Activated CD4-positive, alpha-beta T cell treated with anti-CD3 and anti-CD28 coated beads for 48 hours (primary cell): ENCODE measurements around the gene HOXC10.
A peak's percentile ranks its signal among the peaks of the same experiment; 100 is the strongest.

Source experiments
- DNase-seq: peaks from one replicate; pipeline ENCODE4 v3.0.0-alpha.2; 2020

Gene HOXC10

GRCh38 chr12:53992377-53992889 is 7.5 kb downstream of the HOXC10 start:
- no peak for DNase-seq

GRCh38 chr12:53993162-53994008 is 8.4 kb downstream of the HOXC10 start:
- no peak for DNase-seq

GRCh38 chr12:53994009-53994263 is 9.0 kb downstream of the HOXC10 start:
- no peak for DNase-seq

- DNase-seq: no peak
Observed at GRCh38 chr12:53994264-53995001, 9.5 kb downstream of the HOXC10 start.

- peak; percentile 34 for DNase-seq
Observed at GRCh38 chr12:53995002-53995377, 10.0 kb downstream of the HOXC10 start.

GRCh38 chr12:53995378-53996239 is 10.7 kb downstream of the HOXC10 start:
- DNase-seq: peak; percentile 32

- no peak for DNase-seq
Observed at GRCh38 chr12:53996240-53997203, 11.6 kb downstream of the HOXC10 start.

- no peak for DNase-seq
Observed at GRCh38 chr12:53997204-53998109, 12.5 kb downstream of the HOXC10 start.

- DNase-seq: no peak
Observed at GRCh38 chr12:53998110-53998899, 13.4 kb downstream of the HOXC10 start.

GRCh38 chr12:53998900-53999236 is 13.9 kb downstream of the HOXC10 start:
- no peak for DNase-seq

- DNase-seq: peak; percentile 63
Observed at GRCh38 chr12:53999559-54000115, 14.7 kb downstream of the HOXC10 start.

GRCh38 chr12:54000116-54001114 is 15.5 kb downstream of the HOXC10 start, which contains the start of gene HOXC9:
TSS of gene HOXC9 (plus strand) at chr12:54000161. CDS start at chr12:54000189, 28 bp downstream.
- DNase-seq: no peak

GRCh38 chr12:54001283-54002187 is 16.6 kb downstream of the HOXC10 start:
- no peak for DNase-seq

GRCh38 chr12:54002278-54002914 is 17.4 kb downstream of the HOXC10 start:
- DNase-seq: no peak

- no peak for DNase-seq
Observed at GRCh38 chr12:54002915-54003389, 18.0 kb downstream of the HOXC10 start.

GRCh38 chr12:54003625-54004024 is 18.7 kb downstream of the HOXC10 start:
- no peak for DNase-seq
